Natural killer cell treated with Interleukin-12 subunit alpha and Interleukin-12 subunit beta and Interleukin-15 and Interleukin-18, amount 100 ng/mL, for 72 hours (primary cell): ENCODE measurements around the gene OR1A2. TPM values are rescaled to one million over a fixed set of nuclear protein-coding genes. Genes with fewer than 3 reads are reported as not detected.
"Not testable (repeated sequence)": the region's sequence is repeated elsewhere in the genome, so short reads cannot be mapped to it uniquely, and the experiment has no call there.

Experiments used
- ATAC-seq, 2 donors: fragments of 150-1000 bp; cut with Tn5 transposase in 1 of 2; sonication (Bioruptor Pico), chemical (Tn5 transposase) in 1 of 2; 2 replicates each; pipeline ENCODE4 v1.10.0; 2021
- DNase-seq: peaks from one replicate; pipeline ENCODE4 v3.0.0; 2022; ENCODE audit warnings: low spot score
- H3K27ac Mint-ChIP-seq, 2 donors: 1 replicate in 1 of 2; 2 replicates in 1 of 2; pipeline ENCODE4 v1.8.0; 2022; ENCODE audit warnings: mixed read lengths in 2 of 2, mild to moderate bottlenecking in 1 of 2, moderate library complexity in 1 of 2
- H3K27me3 Mint-ChIP-seq, 2 donors: 1 replicate in 1 of 2; 2 replicates in 1 of 2; pipeline ENCODE4 v1.8.0; 2022; ENCODE audit warnings: mixed read lengths in 2 of 2
- H3K36me3 Mint-ChIP-seq: one replicate; pipeline ENCODE4 v1.8.0; 2022; ENCODE audit warnings: mixed read lengths
- H3K4me1 Mint-ChIP-seq, 2 donors: 1 replicate in 1 of 2; 2 replicates in 1 of 2; pipeline ENCODE4 v1.8.0; 2022; ENCODE audit warnings: low read depth in 2 of 2, mixed read lengths in 2 of 2, mild to moderate bottlenecking in 1 of 2
- H3K4me3 Mint-ChIP-seq: one replicate; pipeline ENCODE4 v1.8.0; 2022; ENCODE audit warnings: mixed read lengths
- H3K9me3 Mint-ChIP-seq: 2 replicates; pipeline ENCODE4 v1.8.0; 2022; ENCODE audit warnings: mixed read lengths
- total RNA-seq, 2 donors: library from RNA; stranded (reverse); gene quantifications; one replicate each; pipeline ENCODE4 v1.2.3, GENCODE V29; 2022

The OR1A2 gene, protein sequence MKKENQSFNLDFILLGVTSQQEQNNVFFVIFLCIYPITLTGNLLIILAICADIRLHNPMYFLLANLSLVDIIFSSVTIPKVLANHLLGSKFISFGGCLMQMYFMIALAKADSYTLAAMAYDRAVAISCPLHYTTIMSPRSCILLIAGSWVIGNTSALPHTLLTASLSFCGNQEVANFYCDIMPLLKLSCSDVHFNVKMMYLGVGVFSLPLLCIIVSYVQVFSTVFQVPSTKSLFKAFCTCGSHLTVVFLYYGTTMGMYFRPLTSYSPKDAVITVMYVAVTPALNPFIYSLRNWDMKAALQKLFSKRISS
- not detected for total RNA-seq

GRCh38 chr17:3197219-3197618 lies at the start of gene OR1A2:
OR1A2 (plus strand) TSS chr17:3197519; CDS start chr17:3197519, 0 bp downstream.
- H3K27ac Mint-ChIP-seq = no peak within 1 kb of the TSS
- peaks cover 6% of the 10 kb centered on the region for H3K36me3 Mint-ChIP-seq
- H3K9me3 Mint-ChIP-seq = peaks cover 3% of the 10 kb centered on the region
- no peak for DNase-seq
- no peak within 1 kb of the TSS for H3K4me3 Mint-ChIP-seq
- no peaks in the 10 kb centered on the region for H3K4me1 Mint-ChIP-seq
- no peak for ATAC-seq
- peaks cover 24 to 49% of the 10 kb centered on the region in 2 donors for H3K27me3 Mint-ChIP-seq

DNA sequence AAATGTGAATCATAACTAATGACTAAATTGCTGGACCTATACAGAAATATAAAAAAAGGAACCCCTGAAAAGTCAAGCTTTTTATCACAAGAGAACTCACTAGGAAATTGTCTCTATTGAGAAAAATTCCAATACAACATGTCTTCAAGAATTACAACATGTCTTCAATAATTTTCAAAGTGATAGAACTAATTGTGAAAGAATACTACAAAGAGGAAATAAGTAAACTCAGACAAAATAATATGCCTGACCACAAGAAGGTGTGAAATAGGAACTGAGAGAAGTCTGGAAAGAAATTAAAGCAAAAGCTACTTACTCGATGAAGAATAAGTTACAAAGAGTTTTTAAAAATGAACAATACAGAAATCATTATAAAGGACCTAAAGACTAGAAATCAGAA lies 40.1 kb upstream of the OR1A2 start:
- Mint-ChIP-seq H3K27ac (no peak overlapping the region), H3K4me3 (no peak overlapping the region), H3K4me1 (peaks cover 0 to 3% of the 10 kb centered on the region in 2 donors), H3K36me3 (no peaks in the 10 kb centered on the region), H3K27me3 (peaks cover 20 to 40% of the 10 kb centered on the region in 2 donors), H3K9me3 (no peaks in the 10 kb centered on the region)
- DNase-seq (no peak), ATAC-seq (no peak)

DNA sequence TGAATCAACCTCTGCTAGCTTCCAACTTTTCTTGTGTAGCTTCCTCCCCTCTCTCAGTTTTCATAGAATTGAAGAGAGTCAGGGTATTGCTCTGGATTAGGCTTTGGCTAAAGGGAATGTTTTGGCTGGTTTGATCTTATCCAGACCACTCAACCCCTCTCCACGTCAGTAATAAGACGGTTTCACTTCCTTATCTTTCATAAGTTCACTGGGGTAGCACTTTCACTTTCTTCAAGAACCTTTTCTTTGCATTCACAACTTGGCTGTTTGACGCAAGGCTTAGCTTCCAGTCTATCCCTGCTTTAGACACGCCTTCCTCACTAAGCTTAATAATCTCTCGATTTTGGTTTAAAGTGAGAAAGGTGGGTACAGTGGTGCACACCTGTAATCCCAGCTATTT lies 29.7 kb upstream of the OR1A2 start:
- Mint-ChIP-seq H3K36me3 (no peaks in the 10 kb centered on the region), H3K27me3 (peaks cover 13 to 33% of the 10 kb centered on the region in 2 donors), H3K9me3 (peaks cover 6% of the 10 kb centered on the region), H3K4me1 (peaks cover 7 to 9% of the 10 kb centered on the region in 2 donors), H3K4me3 (no peak overlapping the region), H3K27ac (no peak overlapping the region)
- no peak for DNase-seq
- no peak for ATAC-seq

DNA sequence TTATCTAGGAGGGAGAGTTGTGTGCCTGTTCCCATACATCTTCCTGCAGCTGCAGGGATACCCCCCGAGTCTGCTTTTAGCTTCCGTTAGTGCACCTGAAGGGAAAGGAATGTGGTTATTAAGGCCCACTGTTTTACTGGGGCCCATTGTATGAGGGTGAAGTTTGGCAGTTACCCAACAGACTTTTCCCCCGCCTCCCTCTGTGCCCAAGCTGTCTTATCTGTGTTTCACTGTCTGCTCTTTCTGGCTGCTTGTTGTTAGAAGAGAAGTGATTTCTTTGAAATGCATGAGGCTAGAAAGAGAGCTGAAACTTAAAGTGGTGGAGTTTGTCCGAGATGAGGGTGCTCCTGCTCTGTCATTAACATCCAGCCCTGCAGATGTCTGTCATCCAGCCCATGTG lies 7.4 kb upstream of the OR1A2 start:
- Mint-ChIP-seq H3K4me1 (no peaks in the 10 kb centered on the region), H3K9me3 (no peaks in the 10 kb centered on the region), H3K27ac (no peak overlapping the region), H3K4me3 (no peak overlapping the region), H3K36me3 (no peaks in the 10 kb centered on the region), H3K27me3 (peaks cover 9 to 30% of the 10 kb centered on the region in 2 donors)
- ATAC-seq = no peak
- DNase-seq = no peak

DNA sequence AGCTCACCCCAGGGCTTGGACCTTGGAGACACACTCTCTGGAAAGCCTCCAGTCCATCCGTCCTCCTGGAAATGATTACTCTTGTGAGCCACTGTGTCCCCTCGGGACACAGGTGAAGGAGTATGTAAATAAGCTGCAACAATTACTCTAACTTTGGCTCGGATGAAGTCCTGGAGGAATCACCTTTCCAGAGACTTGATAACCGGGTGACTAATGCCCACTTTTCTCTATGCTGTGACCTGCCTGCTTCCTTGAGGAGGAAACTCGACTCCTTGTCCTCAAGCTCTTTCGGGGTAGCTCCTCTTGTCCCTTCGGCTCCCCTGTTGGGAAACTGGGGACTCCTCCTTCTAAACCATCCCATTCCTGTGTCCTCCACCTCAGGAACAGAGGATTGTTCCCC lies 10.0 kb downstream of the OR1A2 start, which contains the start of gene OR1A1:
TSS of gene OR1A1 (plus strand) at position 301 of the 400 bp plus-strand sequence. CDS start 7,954 bp downstream, outside the sequence.
- H3K27ac Mint-ChIP-seq = peak within 1 kb of the TSS in 1 of 2 donors; percentile 60
- no peaks in the 10 kb centered on the region for H3K4me1 Mint-ChIP-seq
- H3K36me3 Mint-ChIP-seq = no peaks in the 10 kb centered on the region
- DNase-seq = no peak
- no peak within 1 kb of the TSS for H3K4me3 Mint-ChIP-seq
- no peaks in the 10 kb centered on the region for H3K9me3 Mint-ChIP-seq
- peaks cover 14 to 18% of the 10 kb centered on the region in 2 donors for H3K27me3 Mint-ChIP-seq
- no peak for ATAC-seq

DNA sequence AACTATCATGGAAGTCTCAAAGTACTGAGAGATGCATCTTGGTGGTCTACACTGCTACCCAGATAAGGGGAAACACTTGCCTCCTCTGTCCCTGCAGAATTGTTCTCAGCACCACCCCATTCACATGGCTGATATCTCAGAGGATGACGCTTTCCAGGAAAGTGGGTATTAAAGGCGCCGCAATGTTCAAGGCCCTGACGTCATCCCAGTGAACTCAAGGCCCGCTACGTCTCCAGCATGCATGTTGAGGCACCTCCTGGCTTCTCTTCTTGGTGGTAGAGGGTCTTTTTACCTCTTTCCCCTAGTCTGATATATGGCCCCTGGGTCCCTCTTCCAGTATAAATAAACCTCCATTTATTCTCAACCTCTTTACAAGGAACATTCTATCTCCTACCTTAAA lies 11.2 kb downstream of the OR1A2 start:
- Mint-ChIP-seq H3K36me3 (no peaks in the 10 kb centered on the region), H3K4me3 (no peak overlapping the region), H3K27me3 (peaks cover 14 to 27% of the 10 kb centered on the region in 2 donors), H3K4me1 (peaks cover 0 to under 1% of the 10 kb centered on the region in 2 donors), H3K27ac (no peak overlapping the region), H3K9me3 (no peaks in the 10 kb centered on the region)
- DNase-seq (no peak), ATAC-seq (no peak)

DNA sequence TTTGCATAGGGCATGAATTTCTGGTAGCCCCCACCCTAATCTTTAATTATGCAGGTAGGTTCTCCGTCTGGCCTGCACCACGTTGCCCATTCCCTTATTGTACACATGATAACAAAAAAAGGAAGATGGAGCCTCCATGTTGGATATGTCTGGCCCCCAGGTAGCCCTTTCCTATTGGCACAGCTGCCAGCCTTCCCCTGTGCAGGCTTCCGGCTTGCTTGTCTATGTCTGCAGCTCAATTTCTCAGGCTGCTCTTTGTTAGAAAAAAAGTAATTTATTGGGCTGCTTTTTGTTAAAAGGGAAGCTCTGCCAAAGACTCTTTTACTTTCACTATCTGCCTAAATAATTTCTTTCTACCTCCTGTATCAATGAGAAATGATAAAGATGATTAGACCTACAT lies 15.7 kb downstream of the OR1A2 start:
- DNase-seq = no peak
- H3K27me3 Mint-ChIP-seq = peaks cover 2 to 39% of the 10 kb centered on the region in 2 donors
- ATAC-seq = no peak
- H3K4me3 Mint-ChIP-seq = no peak overlapping the region
- H3K4me1 Mint-ChIP-seq = peaks cover 0 to 11% of the 10 kb centered on the region in 2 donors
- no peak overlapping the region for H3K27ac Mint-ChIP-seq
- H3K36me3 Mint-ChIP-seq = no peaks in the 10 kb centered on the region
- H3K9me3 Mint-ChIP-seq = peaks cover 3% of the 10 kb centered on the region

DNA sequence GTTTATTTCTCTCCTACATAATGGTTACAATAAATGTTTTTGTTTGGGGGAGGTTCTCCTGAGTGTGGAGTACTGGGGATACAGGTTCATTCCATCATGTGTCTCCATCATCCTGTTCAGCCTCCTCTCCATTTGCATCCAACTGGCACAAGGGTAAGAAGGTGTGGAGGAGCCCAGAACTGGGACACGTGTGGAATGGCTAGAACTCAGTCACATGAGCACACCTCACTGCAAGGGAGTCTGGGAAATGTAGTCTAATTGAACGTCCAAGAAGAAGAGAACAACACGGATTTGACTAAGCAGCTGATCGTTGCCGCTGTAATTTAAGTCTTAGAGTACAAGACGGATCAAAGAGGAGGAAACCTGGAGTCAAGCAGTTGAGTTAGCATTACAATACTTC lies 16.3 kb downstream of the OR1A2 start:
- Mint-ChIP-seq H3K4me1 (peaks cover 0 to 11% of the 10 kb centered on the region in 2 donors), H3K9me3 (peaks cover 3% of the 10 kb centered on the region), H3K27me3 (peaks cover 2 to 40% of the 10 kb centered on the region in 2 donors), H3K27ac (no peak overlapping the region), H3K4me3 (no peak overlapping the region), H3K36me3 (no peaks in the 10 kb centered on the region)
- DNase-seq = no peak
- ATAC-seq = no peak

GRCh38 chr17:3219978-3220377 lies 22.7 kb downstream of the OR1A2 start:
- not testable (repeated sequence) for H3K36me3 Mint-ChIP-seq, H3K9me3 Mint-ChIP-seq, ATAC-seq, DNase-seq, H3K27ac Mint-ChIP-seq, H3K4me3 Mint-ChIP-seq
- H3K27me3 Mint-ChIP-seq = peaks cover 5 to 36% of the 10 kb centered on the region in 2 donors
- peaks cover 10 to 15% of the 10 kb centered on the region in 2 donors for H3K4me1 Mint-ChIP-seq

DNA sequence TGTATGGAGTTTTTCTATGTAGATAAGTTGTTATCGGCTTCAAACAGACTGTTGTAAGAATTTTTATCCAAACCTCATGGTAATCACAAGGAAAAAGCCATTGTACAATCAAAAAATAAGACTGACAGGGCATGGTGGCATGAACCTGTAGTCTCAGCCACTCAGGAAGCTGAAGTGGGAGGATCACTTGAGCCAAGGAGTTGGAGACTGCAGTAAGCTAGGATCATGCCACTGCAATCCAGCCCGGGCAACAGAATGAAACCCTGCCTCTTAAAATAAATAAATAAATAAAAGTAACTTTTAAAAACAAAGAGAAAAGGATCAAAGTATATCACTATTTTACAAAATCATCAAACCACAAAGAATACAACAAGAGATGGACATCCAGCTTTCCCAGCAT lies 24.5 kb downstream of the OR1A2 start:
- Mint-ChIP-seq H3K27ac (no peak overlapping the region), H3K4me1 (peaks cover 10% of the 10 kb centered on the region in 2 donors), H3K27me3 (peaks cover 5 to 45% of the 10 kb centered on the region in 2 donors), H3K36me3 (no peaks in the 10 kb centered on the region), H3K9me3 (peaks cover 3% of the 10 kb centered on the region), H3K4me3 (no peak overlapping the region)
- no peak for ATAC-seq
- no peak for DNase-seq

GRCh38 chr17:3222505-3222904 lies 25.2 kb downstream of the OR1A2 start:
- no peak for DNase-seq
- Mint-ChIP-seq H3K27me3 (peaks cover 3 to 40% of the 10 kb centered on the region in 2 donors), H3K4me3 (peak overlapping the region; percentile 19), H3K4me1 (peaks cover 10% of the 10 kb centered on the region in 2 donors), H3K36me3 (no peaks in the 10 kb centered on the region), H3K9me3 (no peaks in the 10 kb centered on the region), H3K27ac (no peak overlapping the region)
- no peak for ATAC-seq

- H3K36me3 Mint-ChIP-seq, H3K9me3 Mint-ChIP-seq, H3K4me3 Mint-ChIP-seq, ATAC-seq, DNase-seq, H3K27ac Mint-ChIP-seq: not testable (repeated sequence)
- Mint-ChIP-seq H3K27me3 (peaks cover 0 to 24% of the 10 kb centered on the region in 2 donors), H3K4me1 (peaks cover 10% of the 10 kb centered on the region in 2 donors)
Measured at GRCh38 chr17:3224721-3225352, 27.5 kb downstream of the OR1A2 start.

DNA sequence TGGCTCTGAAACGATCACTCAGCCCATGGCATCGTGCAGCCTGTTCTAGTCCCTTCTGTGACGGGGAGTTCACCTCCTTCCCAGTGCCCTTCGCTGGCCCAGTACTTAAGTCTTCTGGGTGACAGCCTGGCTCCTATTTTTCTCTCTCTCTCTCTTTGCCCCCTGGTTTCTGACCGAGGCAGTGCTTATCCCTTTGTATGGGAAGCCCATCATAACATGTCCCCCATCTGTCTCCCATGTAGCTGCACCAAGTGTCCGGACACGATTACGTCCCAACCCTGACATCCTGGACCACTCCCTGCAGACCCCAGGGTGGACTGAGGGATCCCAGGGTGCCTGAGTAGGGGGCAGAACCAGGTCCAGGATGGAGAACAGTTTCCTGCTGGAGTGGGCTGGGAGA lies 35.0 kb downstream of the OR1A2 start:
- ATAC-seq, H3K9me3 Mint-ChIP-seq, H3K4me1 Mint-ChIP-seq, DNase-seq, H3K27ac Mint-ChIP-seq, H3K4me3 Mint-ChIP-seq, H3K36me3 Mint-ChIP-seq, H3K27me3 Mint-ChIP-seq: not testable (repeated sequence)

DNA sequence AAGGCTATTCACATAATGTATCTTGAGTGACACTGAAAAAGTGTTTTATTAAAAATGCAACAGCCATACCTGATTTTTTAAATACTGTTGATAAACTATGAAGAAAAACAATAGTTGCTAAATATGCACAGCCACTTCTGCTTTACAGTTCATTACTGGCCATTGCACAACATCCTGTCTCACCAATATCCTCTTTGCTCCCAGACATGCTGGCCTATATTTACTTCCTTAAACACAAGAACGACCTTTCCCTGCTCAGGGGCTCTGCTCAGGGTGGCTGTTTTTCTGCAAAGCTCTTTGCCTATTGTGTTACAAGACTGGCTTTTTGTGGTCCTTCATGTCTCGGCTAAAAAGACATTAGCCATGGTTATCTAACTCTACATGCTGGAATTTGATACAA lies 41.4 kb downstream of the OR1A2 start:
- not testable (repeated sequence) for DNase-seq, H3K4me1 Mint-ChIP-seq, H3K4me3 Mint-ChIP-seq, H3K36me3 Mint-ChIP-seq, H3K27me3 Mint-ChIP-seq, H3K27ac Mint-ChIP-seq, H3K9me3 Mint-ChIP-seq
- peak in 1 of 2 donors; percentile 77 for ATAC-seq
